HFFc6 (cell line): ENCODE measurements around the gene MAPK14. TPM values are rescaled to one million over a fixed set of nuclear protein-coding genes. Genes with fewer than 3 reads are reported as not detected.
"Not testable (repeated sequence)": the region's sequence is repeated elsewhere in the genome, so short reads cannot be mapped to it uniquely, and the experiment has no call there.

Source experiments
- DNase-seq: peaks from one replicate; pipeline ENCODE4 v3.0.0-alpha.2; 2018
- H3K27ac Mint-ChIP-seq: 2 replicates; pipeline ENCODE4 v1.8.0; 2020; ENCODE audit warnings: mild to moderate bottlenecking, mixed read lengths
- H3K27me3 Mint-ChIP-seq: 2 replicates; pipeline ENCODE4 v1.8.0; 2021; ENCODE audit warnings: mild to moderate bottlenecking, moderate library complexity, mixed read lengths; ENCODE audit not compliant: insufficient read depth
- H3K36me3 Mint-ChIP-seq: 2 replicates; pipeline ENCODE4 v1.8.0; 2021; ENCODE audit warnings: low read depth, mixed read lengths
- H3K4me1 Mint-ChIP-seq: 2 replicates; pipeline ENCODE4 v1.8.0; 2020; ENCODE audit warnings: low read depth, mixed read lengths
- H3K4me3 Mint-ChIP-seq: 2 replicates; pipeline ENCODE4 v1.8.0; 2020; ENCODE audit warnings: mild to moderate bottlenecking, moderate library complexity, mixed read lengths
- H3K9me3 Mint-ChIP-seq: 2 replicates; pipeline ENCODE4 v1.8.0; 2020; ENCODE audit warnings: mild to moderate bottlenecking, mixed read lengths
- CTCF ChIP-seq: fragments of 200-600 bp; sonication (generic); IDR thresholded peaks from 2 replicates; pipeline ENCODE4 v1.5.0; 2021; ENCODE audit warnings: antibody characterized with exemption, mild to moderate bottlenecking
- total RNA-seq, 6 experiments: library from RNA; stranded (reverse); fragmentation: NEBNext Ultra II Directional; extraction: Animal tissue kit (Norgen Biotek cat#: 25700); gene quantifications; 2 replicates in 1 of 6; 3 replicates in 5 of 6; pipeline ENCODE4 v1.2.3, GENCODE V29; 2021

Gene MAPK14
- total RNA-seq, 6 experiments from 2014 or later: 34.1 to 40.4 (median 37.1) TPM

- Mint-ChIP-seq H3K27me3 (no peaks in the 10 kb centered on the region), H3K4me1 (peaks cover 74% of the 10 kb centered on the region), H3K36me3 (no peaks in the 10 kb centered on the region), H3K27ac (peak overlapping the region; percentile 92; the same call in 1 of the 2 replicates), H3K9me3 (no peaks in the 10 kb centered on the region), H3K4me3 (peak overlapping the region; percentile 23; the same call in 1 of the 2 replicates)
- no peak for TF ChIP-seq CTCF
- no peak for DNase-seq
Measured at GRCh38 chr6:36128793-36129192, 101.2 kb downstream of the MAPK14 start.

DNA sequence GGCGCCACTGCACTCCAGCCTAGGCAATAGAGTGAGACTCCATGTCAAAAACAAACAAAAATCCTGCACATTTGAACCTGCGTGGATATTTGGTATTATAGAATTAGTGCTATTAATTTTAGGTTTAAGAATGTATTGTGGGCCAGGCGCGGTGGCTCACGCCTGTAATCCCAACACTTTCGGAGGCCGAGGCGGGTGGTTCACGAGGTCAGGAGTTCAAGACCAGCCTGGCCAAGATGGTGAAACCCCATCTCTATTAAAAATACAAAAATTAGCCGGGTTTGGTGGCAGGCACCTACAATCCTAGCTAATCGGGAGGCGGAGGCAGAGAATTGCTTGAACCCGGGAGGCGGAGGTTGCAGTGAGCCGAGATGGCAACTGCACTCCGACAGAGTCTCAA lies 101.7 kb downstream of the MAPK14 start:
- not testable (repeated sequence) for DNase-seq, H3K27me3 Mint-ChIP-seq, H3K27ac Mint-ChIP-seq, H3K9me3 Mint-ChIP-seq, H3K36me3 Mint-ChIP-seq, H3K4me3 Mint-ChIP-seq
- peaks cover 74% of the 10 kb centered on the region for H3K4me1 Mint-ChIP-seq

DNA sequence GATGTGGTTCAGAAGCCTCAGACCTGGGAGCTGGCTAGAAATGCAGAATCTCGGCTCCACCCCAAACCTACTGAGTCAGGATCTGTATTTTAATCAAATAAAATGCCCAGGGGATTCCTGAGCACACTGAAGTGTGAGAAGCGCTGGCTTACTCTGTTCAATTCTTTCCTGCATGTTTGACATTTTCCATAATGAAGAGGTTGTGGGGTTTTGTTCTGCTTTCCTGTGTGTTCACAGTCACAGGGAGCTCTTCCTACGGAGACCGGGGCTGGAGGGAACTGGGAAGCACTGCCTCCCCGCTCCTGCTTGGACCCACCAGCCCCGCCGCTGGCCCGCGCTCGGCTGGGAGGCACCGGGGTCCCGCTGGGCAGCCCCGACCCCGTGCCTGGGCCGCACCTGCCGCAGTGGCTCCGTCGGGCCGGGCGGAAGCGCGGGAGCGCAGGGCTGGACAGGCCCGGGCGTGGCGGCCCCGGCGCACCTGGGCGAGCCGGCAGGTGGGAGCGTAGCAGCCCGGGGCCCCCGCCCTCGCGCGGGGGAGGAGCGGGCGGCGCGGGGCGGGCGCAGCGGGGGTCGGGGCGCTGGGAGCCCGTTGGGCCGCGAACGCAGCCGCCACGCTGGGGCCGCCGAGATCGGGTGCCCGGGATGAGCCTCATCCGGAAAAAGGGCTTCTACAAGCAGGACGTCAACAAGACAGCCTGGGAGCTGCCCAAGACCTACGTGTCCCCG lies 102.5 kb downstream of the MAPK14 start, which contains the start of gene MAPK13:
Gene MAPK13, plus strand, starts transcription at position 573 of the 726 bp plus-strand sequence. Its CDS starts 70 bp downstream, at position 643.
- H3K27me3 Mint-ChIP-seq: no peaks in the 10 kb centered on the region
- H3K9me3 Mint-ChIP-seq: no peaks in the 10 kb centered on the region
- peaks cover 71% of the 10 kb centered on the region for H3K4me1 Mint-ChIP-seq
- no peak for TF ChIP-seq CTCF
- peak within 1 kb of the TSS; percentile 62 for H3K4me3 Mint-ChIP-seq
- peak within 1 kb of the TSS; percentile 86 for H3K27ac Mint-ChIP-seq
- H3K36me3 Mint-ChIP-seq: no peaks in the 10 kb centered on the region
- no peak for DNase-seq

- H3K36me3 Mint-ChIP-seq: no peaks in the 10 kb centered on the region
- peak overlapping the region; percentile 86 for H3K27ac Mint-ChIP-seq
- peak; percentile 33 for TF ChIP-seq CTCF
- H3K4me3 Mint-ChIP-seq: peak overlapping the region; percentile 62
- H3K4me1 Mint-ChIP-seq: peaks cover 63% of the 10 kb centered on the region
- DNase-seq: no peak
- no peaks in the 10 kb centered on the region for H3K9me3 Mint-ChIP-seq
- H3K27me3 Mint-ChIP-seq: no peaks in the 10 kb centered on the region
Measured at GRCh38 chr6:36130667-36131510, 103.3 kb downstream of the MAPK14 start.

DNA sequence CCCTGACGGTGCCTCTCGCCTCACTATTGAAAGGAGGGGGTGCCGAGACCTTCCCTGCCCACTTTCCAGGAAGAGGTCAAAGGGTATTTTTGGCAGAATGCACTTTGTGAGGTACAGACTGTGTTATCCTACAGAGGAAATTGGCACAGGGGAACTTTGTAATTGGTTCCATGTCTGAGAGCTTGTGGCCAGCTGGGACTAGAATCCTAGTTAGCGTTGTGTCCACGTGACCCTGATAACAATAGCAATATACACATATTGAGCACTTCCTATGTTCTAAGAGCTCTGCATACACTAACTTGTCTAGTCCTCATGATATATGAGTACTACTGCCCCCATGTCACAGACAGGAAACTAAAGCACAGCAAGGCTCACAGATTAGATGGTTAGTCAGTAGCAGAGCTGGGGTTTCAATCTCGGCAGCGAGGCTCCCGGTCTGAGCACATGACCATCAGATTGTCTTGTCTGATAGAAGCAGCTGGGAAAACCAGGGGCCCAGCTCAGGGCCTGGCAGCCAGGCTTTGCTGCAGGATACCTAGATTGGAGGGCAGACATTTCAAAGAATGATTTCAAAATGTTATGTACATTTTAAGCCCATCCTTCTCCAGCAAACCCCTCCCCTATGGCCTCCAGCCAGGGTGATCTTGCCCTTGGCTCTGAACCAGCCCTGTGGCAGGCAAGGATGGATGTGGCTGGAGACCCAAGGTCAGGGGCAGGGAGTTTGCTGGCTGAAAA lies 104.1 kb downstream of the MAPK14 start:
- no peak for TF ChIP-seq CTCF
- Mint-ChIP-seq H3K36me3 (no peaks in the 10 kb centered on the region), H3K4me1 (peaks cover 55% of the 10 kb centered on the region), H3K9me3 (no peaks in the 10 kb centered on the region), H3K4me3 (peak overlapping the region; percentile 62), H3K27me3 (no peaks in the 10 kb centered on the region), H3K27ac (peak overlapping the region; percentile 86)
- peak; percentile 76 for DNase-seq
